Neural cell (in vitro differentiated cells): ENCODE results near the gene MEAF6. TPM values are rescaled to one million over a fixed set of nuclear protein-coding genes. Genes with fewer than 3 reads are reported as not detected.

Experiments
- H2AFZ ChIP-seq: fragments of 200-600, 300-800 bp; sonication (generic), shearing (Covaris generic); 2 replicates; pipeline ENCODE4 v1.6.0; 2014; ENCODE audit warnings: low read depth, mild to moderate bottlenecking, antibody characterized with exemption, low read length, moderate library complexity
- H3F3A ChIP-seq: fragments of 200-600 bp; shearing (Covaris generic); 2 replicates; pipeline ENCODE4 v1.6.1; 2016; ENCODE audit warnings: mild to moderate bottlenecking, moderate library complexity, mixed read lengths, antibody characterized with exemption, low read length; ENCODE audit not compliant: insufficient read depth, poor library complexity, severe bottlenecking
- H3K27ac ChIP-seq: fragments of 200-600, 300-800 bp; sonication (generic), shearing (Covaris generic); 2 replicates; pipeline ENCODE4 v1.5.1; 2014; ENCODE audit warnings: mild to moderate bottlenecking, low read length, moderate library complexity
- H3K27me3 ChIP-seq: fragments of 300-800, 200-600 bp; sonication (generic), shearing (Covaris generic); 2 replicates; pipeline ENCODE4 v1.6.0; 2014; ENCODE audit warnings: mild to moderate bottlenecking, low read depth, low read length, moderate library complexity; ENCODE audit not compliant: insufficient read depth
- H3K36me3 ChIP-seq: fragments of 300-800, 200-600 bp; sonication (generic), shearing (Covaris generic); 2 replicates; pipeline ENCODE4 v1.5.1; 2014; ENCODE audit warnings: mild to moderate bottlenecking, antibody characterized with exemption, low read length, moderate library complexity; ENCODE audit not compliant: insufficient read depth
- H3K4me2 ChIP-seq: fragments of 300-800, 200-600 bp; sonication (generic), shearing (Covaris generic); 2 replicates; pipeline ENCODE4 v1.6.0; 2014; ENCODE audit warnings: mild to moderate bottlenecking, low read length
- H3K4me3 ChIP-seq: fragments of 300-800, 200-600 bp; sonication (generic), shearing (Covaris generic); 2 replicates; pipeline ENCODE4 v1.5.1; 2014; ENCODE audit warnings: mild to moderate bottlenecking, low read length, moderate library complexity
- H3K79me2 ChIP-seq: fragments of 200-600 bp; shearing (Covaris generic); replicated peaks from 2 replicates; pipeline ENCODE4 v1.6.0; 2014; ENCODE audit warnings: mild to moderate bottlenecking, low read length, moderate library complexity; ENCODE audit not compliant: insufficient read depth
- H3K9ac ChIP-seq: fragments of 300-800, 200-600 bp; sonication (generic), shearing (Covaris generic); 2 replicates; pipeline ENCODE4 v1.6.1; 2016; ENCODE audit warnings: mild to moderate bottlenecking, low read length, mixed read lengths
- H3K9me2 ChIP-seq: fragments of 200-600 bp; shearing (Covaris generic); 2 replicates; pipeline ENCODE4 v1.6.1; 2016; ENCODE audit warnings: mild to moderate bottlenecking, low read length, mixed read lengths; ENCODE audit not compliant: insufficient read depth
- H3K9me3 ChIP-seq: fragments of 200-600, 300-800 bp; sonication (generic), shearing (Covaris generic); 2 replicates; pipeline ENCODE4 v1.6.1; 2016; ENCODE audit warnings: mild to moderate bottlenecking, mixed run types, low read length, moderate library complexity, mixed read lengths
- H4K20me1 ChIP-seq: fragments of 200-600 bp; shearing (Covaris generic); 2 replicates; pipeline ENCODE4 v1.6.1; 2016; ENCODE audit warnings: mild to moderate bottlenecking, mixed run types; ENCODE audit not compliant: insufficient read depth
- CTCF ChIP-seq: fragments of 450-650 bp; IDR thresholded peaks from 2 replicates; pipeline ENCODE4 v1.5.1; 2014; ENCODE audit warnings: antibody characterized with exemption, mild to moderate bottlenecking, moderate library complexity; ENCODE audit not compliant: poor library complexity, severe bottlenecking
- EP300 ChIP-seq: fragments of 450-650 bp; conservative IDR thresholded peaks from 2 replicates; pipeline ENCODE4 v1.6.1; 2014; ENCODE audit warnings: antibody characterized with exemption, mild to moderate bottlenecking, moderate library complexity; ENCODE audit not compliant: poor library complexity, severe bottlenecking
- EZH2 ChIP-seq: fragments of 200-600, 300-800 bp; shearing (Covaris generic), sonication (generic); IDR thresholded peaks from 2 replicates; pipeline ENCODE4 v1.6.1; 2014; ENCODE audit warnings: antibody characterized with exemption, low read length, borderline replicate concordance, mild to moderate bottlenecking; ENCODE audit not compliant: insufficient read depth, poor library complexity, severe bottlenecking
- MXI1 ChIP-seq: fragments of 450-650 bp; conservative IDR thresholded peaks from 2 replicates; pipeline ENCODE4 v1.6.1; 2014; ENCODE audit warnings: antibody characterized with exemption, mild to moderate bottlenecking; ENCODE audit not compliant: poor library complexity, severe bottlenecking
- POLR2AphosphoS5 ChIP-seq: IDR thresholded peaks from 2 replicates; pipeline ENCODE4 v1.6.1; 2012
- RAD21 ChIP-seq: fragments of 450-650 bp; conservative IDR thresholded peaks from 2 replicates; pipeline ENCODE4 v1.6.1; 2014; ENCODE audit warnings: antibody characterized with exemption, mild to moderate bottlenecking, moderate library complexity
- REST ChIP-seq: IDR thresholded peaks from 2 replicates; pipeline ENCODE4 v1.6.1; 2012; ENCODE audit warnings: borderline replicate concordance
- SMC3 ChIP-seq: fragments of 450-650 bp; conservative IDR thresholded peaks from 2 replicates; pipeline ENCODE4 v1.6.1; 2014; ENCODE audit warnings: antibody characterized with exemption, mild to moderate bottlenecking, moderate library complexity; ENCODE audit not compliant: poor library complexity
- TAF1 ChIP-seq: IDR thresholded peaks from 2 replicates; pipeline ENCODE4 v1.6.1; 2012; ENCODE audit warnings: low read depth
- polyA plus RNA-seq: library from polyadenylated mRNA; depleted of rRNA; stranded (reverse); fragments of >200 nt; gene quantifications from 2 replicates; pipeline ENCODE4 v1.2.3, GENCODE V29; 2014

The MEAF6 gene
- polyA plus RNA-seq, 1 donor from 2014 or later = 351 TPM

GRCh38 chr1:37484325-37485051 is 30.1 kb downstream of the MEAF6 start:
- Histone ChIP-seq H3K27ac (no peak overlapping the region), H3K27me3 (no peaks in the 10 kb centered on the region), H3K9me3 (no peaks in the 10 kb centered on the region), H4K20me1 (no peaks in the 10 kb centered on the region), H3K4me3 (no peak overlapping the region), H3F3A (no peaks in the 10 kb centered on the region), H3K9ac (no peak overlapping the region), H2AFZ (no peak overlapping the region), H3K4me2 (no peak overlapping the region), H3K36me3 (no peaks in the 10 kb centered on the region), H3K79me2 (no peaks in the 10 kb centered on the region), H3K9me2 (no peaks in the 10 kb centered on the region)
- TF ChIP-seq EP300 (no peak), SMC3 (no peak), CTCF (no peak), REST (no peak), RAD21 (no peak), MXI1 (no peak), EZH2 (no peak), TAF1 (no peak), POLR2AphosphoS5 (no peak)

- Histone ChIP-seq H3K27me3 (no peaks in the 10 kb centered on the region), H3K79me2 (no peaks in the 10 kb centered on the region), H3K36me3 (no peaks in the 10 kb centered on the region), H3F3A (no peaks in the 10 kb centered on the region), H3K9me2 (no peaks in the 10 kb centered on the region), H2AFZ (no peak overlapping the region), H3K4me3 (no peak overlapping the region), H3K27ac (no peak overlapping the region), H4K20me1 (no peaks in the 10 kb centered on the region), H3K9me3 (no peaks in the 10 kb centered on the region), H3K9ac (no peak overlapping the region), H3K4me2 (no peak overlapping the region)
- TF ChIP-seq POLR2AphosphoS5 (no peak), MXI1 (no peak), REST (no peak)
Observed at GRCh38 chr1:37483785-37484184, 30.8 kb downstream of the MEAF6 start.
